Adrenal gland (tissue), 12 donors: Measurements from ENCODE around the gene BBLN. TPM values are rescaled to one million over a fixed set of nuclear protein-coding genes. Genes with fewer than 3 reads are reported as not detected.

ENCODE experiments used
- DNase-seq, 7 donors: peaks; one replicate each; pipeline ENCODE4 v3.0.0-alpha.2; 2019 to 2020
- H3K27ac ChIP-seq, 5 donors: fragments of 200-600 bp; sonication (generic) in 4 of 5; 1 replicate in 3 of 5; 2 replicates in 2 of 5; pipeline versions ENCODE4 v1.5.1 to v1.8.0; 2016 to 2020; ENCODE audit warnings: mild to moderate bottlenecking in 1 of 5
- H3K27me3 ChIP-seq: fragments of 200-600 bp; 2 replicates; pipeline ENCODE4 v1.8.0; 2021
- H3K36me3 ChIP-seq, 2 donors: fragments of 200-600 bp; replicated peaks in 1 of 2; 1 replicate in 1 of 2; 2 replicates in 1 of 2; pipeline versions ENCODE4 v1.5.1 to v1.8.0; 2018 to 2022
- H3K4me1 ChIP-seq, 2 donors: fragments of 200-600 bp; replicated peaks in 1 of 2; 1 replicate in 1 of 2; 2 replicates in 1 of 2; pipeline versions ENCODE4 v1.5.1 to v1.8.0; 2018 to 2021
- H3K4me3 ChIP-seq, 4 donors: fragments of 200-600 bp; sonication (generic) in 3 of 4; one replicate each; pipeline ENCODE4 v1.5.1; 2016 to 2018
- H3K9me3 ChIP-seq, 3 donors: fragments of 200-600 bp; sonication (generic) in 1 of 3; replicated peaks in 1 of 3; 1 replicate in 2 of 3; 2 replicates in 1 of 3; pipeline versions ENCODE4 v1.5.1 to v1.8.0; 2016 to 2021
- POLR2A ChIP-seq, 2 donors: fragments of 450-650 bp; IDR thresholded peaks; one replicate each; pipeline ENCODE4 v1.6.1; 2017; ENCODE audit warnings: antibody characterized with exemption in 2 of 2, mild to moderate bottlenecking in 2 of 2, moderate library complexity in 1 of 2
- WGBS, 4 donors: extraction: QIAGEN DNeasy Blood & Tissue Kit in 2 of 4; methylation state at CpG; one replicate each; pipeline versions ENCODE4 v1.1.5 to v1.1.7; 2013 to 2017; 5-methylcytosine and 5-hydroxymethylcytosine counted together
- intact Hi-C, 2 donors: fragments of 100-400 bp; cut with DNase I; formaldehyde crosslinking; loops; one replicate each; pipeline versions ENCODE4 v1.14.1 to v1.15.0; 2022 to 2023
- polyA plus RNA-seq, 3 donors: library from polyadenylated mRNA; stranded (reverse); fragments of 200-250 nt in 2 of 3; fragments of 350-450 nt in 1 of 3; fragmentation: Illumina TruSeq in 1 of 3; extraction: RNeasy Lipid Tissue Mini Kit (QIAGEN cat#74804) in 1 of 3; gene quantifications; one replicate each; pipeline ENCODE4 v1.2.3, GENCODE V29; 2013 to 2014
- total RNA-seq, 9 donors: library from RNA; depleted of rRNA in 4 of 9; stranded (reverse); fragments of >200 nt in 4 of 9; fragments of 120-200 nt in 1 of 9; fragmentation: NEBNext Ultra II Directional in 1 of 9; extraction: Animal tissue kit (Norgen Biotek cat#: 25700) in 1 of 9; gene quantifications; one replicate each; pipeline versions ENCODE4 v1.1.0 to v1.2.4, GENCODE V29; 2013 to 2023
- TF ChIP-seq, protein P1 (sequence below), 6 experiments: fragments of 450-650 bp in 4 of 6; fragments of 200-600 bp in 2 of 6; sonication (generic) in 1 of 6; IDR thresholded peaks; 1 replicate in 5 of 6; 2 replicates in 1 of 6; pipeline versions ENCODE4 v1.5.1 to v1.8.0; 2016 to 2021; ENCODE audit warnings: antibody characterized with exemption in 6 of 6, mild to moderate bottlenecking in 2 of 6, moderate library complexity in 1 of 6
- donor health status: healthy with polysubstance abuse.
- donor health status: Bipolar disorder and iron deficiency.
- donor health status: DM: yes; HTN: yes; CAD: no.
- donor health status: DM: no; HTN: no; CAD: no.
- donor health status: DM: no; HTN: no; CAD: no.
- donor health status: DM: yes; HTN: yes; CAD: no.

Gene BBLN
- total and polyA plus RNA-seq, 12 donors = 5.5 to 1,914 (median 419) TPM

DNA sequence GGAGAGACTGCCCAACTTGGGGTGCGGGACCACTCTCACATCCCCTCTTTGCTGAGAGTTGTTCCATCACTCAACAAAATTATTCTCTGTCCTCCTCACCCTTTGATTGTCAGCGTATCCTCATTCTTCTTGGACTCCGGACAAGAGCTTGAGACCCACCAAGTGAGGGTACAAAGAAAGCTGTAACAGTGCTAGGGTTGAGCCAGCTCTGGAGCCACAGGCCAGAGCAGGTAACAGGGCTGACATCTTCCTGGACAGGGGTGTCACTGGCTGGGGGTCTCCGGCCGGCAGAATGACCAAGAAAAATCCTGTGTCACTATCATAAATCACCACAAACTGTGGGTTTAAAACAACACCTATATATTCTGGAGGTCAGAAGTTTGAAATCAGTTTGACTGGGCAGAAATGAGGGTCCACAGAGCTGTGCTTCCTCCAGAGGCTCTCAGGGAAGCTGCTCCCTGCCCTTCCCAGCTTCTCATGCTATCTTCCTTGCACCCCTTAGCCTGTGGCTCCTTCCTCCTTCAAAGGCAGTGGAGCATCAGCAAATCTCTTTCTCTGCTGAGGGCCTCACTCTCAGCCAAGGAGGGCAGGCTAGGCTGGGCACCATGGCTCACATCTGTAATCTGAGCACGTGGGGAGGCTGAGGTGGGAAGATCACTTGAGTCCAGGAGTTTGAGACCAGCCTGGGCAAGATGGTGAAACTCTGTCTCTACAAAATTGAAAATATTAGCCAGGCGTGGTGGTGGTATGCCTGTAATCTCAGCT lies 4.1 kb upstream of the BBLN start:
- H3K36me3 ChIP-seq = no peaks in the 10 kb centered on the region
- H3K27ac ChIP-seq = no peak overlapping the region
- TF ChIP-seq, protein P1, sequence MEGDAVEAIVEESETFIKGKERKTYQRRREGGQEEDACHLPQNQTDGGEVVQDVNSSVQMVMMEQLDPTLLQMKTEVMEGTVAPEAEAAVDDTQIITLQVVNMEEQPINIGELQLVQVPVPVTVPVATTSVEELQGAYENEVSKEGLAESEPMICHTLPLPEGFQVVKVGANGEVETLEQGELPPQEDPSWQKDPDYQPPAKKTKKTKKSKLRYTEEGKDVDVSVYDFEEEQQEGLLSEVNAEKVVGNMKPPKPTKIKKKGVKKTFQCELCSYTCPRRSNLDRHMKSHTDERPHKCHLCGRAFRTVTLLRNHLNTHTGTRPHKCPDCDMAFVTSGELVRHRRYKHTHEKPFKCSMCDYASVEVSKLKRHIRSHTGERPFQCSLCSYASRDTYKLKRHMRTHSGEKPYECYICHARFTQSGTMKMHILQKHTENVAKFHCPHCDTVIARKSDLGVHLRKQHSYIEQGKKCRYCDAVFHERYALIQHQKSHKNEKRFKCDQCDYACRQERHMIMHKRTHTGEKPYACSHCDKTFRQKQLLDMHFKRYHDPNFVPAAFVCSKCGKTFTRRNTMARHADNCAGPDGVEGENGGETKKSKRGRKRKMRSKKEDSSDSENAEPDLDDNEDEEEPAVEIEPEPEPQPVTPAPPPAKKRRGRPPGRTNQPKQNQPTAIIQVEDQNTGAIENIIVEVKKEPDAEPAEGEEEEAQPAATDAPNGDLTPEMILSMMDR (IDR thresholded peaks at IDR 0.05) = no peak
- TF ChIP-seq POLR2A (IDR thresholded peaks at IDR 0.05) = no peak
- H3K4me3 ChIP-seq = no peak overlapping the region
- intact Hi-C loops = no loop called here
- H3K4me1 ChIP-seq = peaks cover 4 to 8% of the 10 kb centered on the region in 2 donors
- no peaks in the 10 kb centered on the region for H3K9me3 ChIP-seq
- DNase-seq = no peak
- 73 to 85% (median 78%) methylated on average over 7 of the region's 7 CpGs for WGBS, 4 donors
- H3K27me3 ChIP-seq = no peaks in the 10 kb centered on the region

DNA sequence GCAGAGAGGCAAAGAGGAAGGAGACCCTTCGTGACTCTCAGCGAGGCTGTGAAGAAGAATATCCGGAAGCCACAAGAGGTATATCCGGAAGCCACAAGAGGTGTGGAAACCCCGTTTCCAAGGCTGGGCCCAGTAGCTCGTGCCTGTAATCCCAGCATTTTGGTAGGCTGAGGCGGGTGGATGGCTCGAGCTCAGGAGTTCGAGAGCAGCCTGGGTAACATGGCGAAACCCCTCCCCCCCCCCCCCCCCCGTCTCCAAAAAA lies 612 bp upstream of the BBLN start:
- H3K4me1 ChIP-seq = peaks cover 27 to 36% of the 10 kb centered on the region in 2 donors
- H3K27me3 ChIP-seq = no peaks in the 10 kb centered on the region
- peak overlapping the region in 1 of 4 donors; percentile 58 for H3K4me3 ChIP-seq
- peak in 2 of 7 donors; percentile 49 to 52 for DNase-seq
- peak overlapping the region in 2 of 5 donors; percentile 45 to 82 for H3K27ac ChIP-seq
- TF ChIP-seq, protein P1 (IDR thresholded peaks at IDR 0.05) = no peak
- no peak for TF ChIP-seq POLR2A (IDR thresholded peaks at IDR 0.05)
- H3K9me3 ChIP-seq = no peaks in the 10 kb centered on the region
- 23 to 60% (median 42%) methylated on average over 5 to 11 of the region's 11 CpGs for WGBS, 4 donors
- intact Hi-C loops = no loop called here
- H3K36me3 ChIP-seq = peaks cover 0 to 12% of the 10 kb centered on the region in 2 donors

DNA sequence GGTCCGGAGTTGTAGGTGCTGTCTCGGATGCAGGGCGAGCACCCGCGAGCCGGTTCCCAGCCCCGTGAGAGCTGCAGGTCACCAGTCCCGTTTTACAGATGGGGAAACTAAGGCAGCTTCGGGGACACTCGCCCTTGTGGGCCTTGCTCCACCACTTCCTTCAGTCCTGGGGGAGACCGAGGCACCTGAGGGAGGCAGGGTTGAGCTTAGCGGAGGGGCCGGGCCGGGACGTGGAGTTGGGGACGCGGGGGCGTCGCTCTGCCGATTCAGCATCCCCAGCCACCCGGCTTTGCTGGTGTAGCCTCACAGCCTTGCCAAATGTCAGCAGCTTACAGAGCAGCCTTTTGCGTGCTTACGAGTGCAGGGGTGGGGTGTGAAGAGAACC lies 530 bp downstream of the BBLN start:
- H3K4me1 ChIP-seq = peaks cover 27 to 41% of the 10 kb centered on the region in 2 donors
- intact Hi-C loops = no loop called here
- H3K4me3 ChIP-seq = peak overlapping the region; percentile 58 to 89 (median 75)
- no peak for TF ChIP-seq POLR2A (IDR thresholded peaks at IDR 0.05)
- TF ChIP-seq, protein P1 (IDR thresholded peaks at IDR 0.05) = no peak
- peak in 4 of 7 donors; percentile 41 to 58 (median 50) for DNase-seq
- H3K36me3 ChIP-seq = peaks cover 0 to 15% of the 10 kb centered on the region in 2 donors
- peak overlapping the region in 4 of 5 donors; percentile 56 to 82 (median 68) for H3K27ac ChIP-seq
- no peaks in the 10 kb centered on the region for H3K9me3 ChIP-seq
- 0 to 2% (median 1%) methylated on average over 2 to 23 of the region's 23 CpGs for WGBS, 4 donors
- H3K27me3 ChIP-seq = no peaks in the 10 kb centered on the region

DNA sequence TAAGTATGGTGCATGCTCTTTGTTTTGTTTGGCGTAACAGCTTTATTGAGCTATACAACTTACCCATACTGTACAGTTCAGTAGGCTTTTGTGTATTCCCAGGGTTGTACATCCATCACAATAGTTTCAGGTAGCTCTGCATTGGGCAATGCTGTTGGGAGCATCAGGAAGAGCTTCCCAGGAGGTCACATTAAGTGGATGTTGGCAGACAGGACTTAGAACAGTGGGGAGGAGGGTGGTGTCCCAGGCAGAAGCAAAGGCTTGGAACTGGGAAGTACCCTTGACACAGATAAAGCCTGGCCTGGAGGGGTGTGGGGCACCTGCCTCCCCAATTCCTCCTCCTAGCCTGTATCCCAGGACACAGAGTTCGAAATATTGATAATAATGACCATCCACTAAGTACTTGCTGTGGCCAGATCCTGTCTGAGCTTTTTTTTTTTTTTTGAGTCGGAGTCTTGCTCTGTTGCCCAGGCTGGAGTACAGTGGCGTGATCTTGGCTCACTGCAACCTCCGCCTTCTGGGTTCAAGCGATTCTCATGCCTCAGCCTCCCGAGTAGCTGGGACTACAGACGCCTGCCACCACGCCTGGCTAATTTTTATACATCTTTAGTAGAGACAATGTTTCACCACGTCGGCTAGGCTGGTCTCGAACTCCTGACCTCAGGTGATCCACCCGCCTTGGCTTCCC lies 1.3 kb downstream of the BBLN start:
- WGBS, 4 donors = 46 to 66% (median 58%) methylated on average over 13 of the region's 13 CpGs
- H3K27ac ChIP-seq = peak overlapping the region; percentile 10 to 81 (median 79)
- H3K27me3 ChIP-seq = no peaks in the 10 kb centered on the region
- peaks cover 27 to 41% of the 10 kb centered on the region in 2 donors for H3K4me1 ChIP-seq
- DNase-seq = peak in 4 of 7 donors; percentile 50 to 53 (median 50)
- TF ChIP-seq, protein P1 (IDR thresholded peaks at IDR 0.05) = no peak
- no peak for TF ChIP-seq POLR2A (IDR thresholded peaks at IDR 0.05)
- intact Hi-C loops = no loop called here
- H3K4me3 ChIP-seq = peak overlapping the region in 1 of 4 donors; percentile 58
- no peaks in the 10 kb centered on the region for H3K9me3 ChIP-seq
- peaks cover 0 to 22% of the 10 kb centered on the region in 2 donors for H3K36me3 ChIP-seq
